ENCODE data around the gene RFK.

The RFK gene

DNA sequence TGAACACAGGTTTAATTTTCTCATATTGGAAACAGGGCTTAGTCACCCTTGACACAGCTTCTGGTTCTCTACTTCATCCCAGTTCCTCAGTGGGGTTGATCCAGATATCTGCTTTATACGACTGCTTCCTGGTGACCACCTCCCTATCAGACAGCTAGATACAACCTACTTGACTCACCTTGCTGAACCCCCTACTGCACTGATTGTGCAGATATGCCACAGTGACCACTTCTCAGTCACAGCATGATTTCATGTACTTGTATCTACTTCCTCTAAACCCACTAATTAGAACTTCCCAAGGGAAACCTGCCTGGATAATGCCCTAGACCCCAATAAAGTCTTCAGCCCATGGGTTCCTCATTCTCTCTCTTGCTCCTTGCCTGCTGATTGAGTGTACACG lies 18.4 kb upstream of the RFK start:
- DNase-seq = no peak

DNA sequence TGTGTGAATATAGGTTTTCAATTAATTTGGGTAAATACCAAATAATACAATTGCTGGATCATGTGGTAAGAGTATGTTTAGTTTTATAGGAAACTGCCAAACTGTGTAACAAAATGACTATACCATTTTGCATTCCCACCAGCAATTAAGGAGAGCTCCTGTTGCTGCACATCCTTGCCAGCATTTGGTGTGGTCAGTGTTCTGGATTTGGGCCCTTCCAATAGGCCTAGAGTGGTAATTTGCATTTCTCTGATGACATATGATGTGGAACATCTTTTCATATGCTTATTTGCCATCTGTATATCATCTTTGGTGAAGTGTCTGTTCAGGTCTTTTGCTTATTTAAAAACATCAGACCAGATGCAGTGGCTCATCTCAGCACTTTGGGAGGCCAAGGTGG lies 11.6 kb upstream of the RFK start:
- no peak for DNase-seq

DNA sequence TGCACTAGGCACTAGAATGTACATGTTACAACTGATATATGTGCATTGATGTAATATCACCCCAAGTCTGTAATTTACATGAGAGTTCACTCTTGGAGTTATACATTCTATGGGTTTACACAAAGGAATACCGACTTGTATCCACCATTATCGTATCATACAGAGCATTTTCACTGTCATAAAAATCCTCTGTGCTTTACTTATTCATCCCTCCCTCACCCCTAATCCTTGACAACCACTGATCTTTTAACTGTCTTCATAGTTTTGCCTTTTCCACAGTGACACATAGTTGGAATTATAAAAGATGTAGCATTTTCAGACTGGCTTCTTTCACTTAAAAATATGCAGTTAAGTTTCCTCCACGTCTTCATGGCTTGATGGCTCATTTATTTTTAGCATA lies 11.1 kb upstream of the RFK start:
- no peak for DNase-seq

DNA sequence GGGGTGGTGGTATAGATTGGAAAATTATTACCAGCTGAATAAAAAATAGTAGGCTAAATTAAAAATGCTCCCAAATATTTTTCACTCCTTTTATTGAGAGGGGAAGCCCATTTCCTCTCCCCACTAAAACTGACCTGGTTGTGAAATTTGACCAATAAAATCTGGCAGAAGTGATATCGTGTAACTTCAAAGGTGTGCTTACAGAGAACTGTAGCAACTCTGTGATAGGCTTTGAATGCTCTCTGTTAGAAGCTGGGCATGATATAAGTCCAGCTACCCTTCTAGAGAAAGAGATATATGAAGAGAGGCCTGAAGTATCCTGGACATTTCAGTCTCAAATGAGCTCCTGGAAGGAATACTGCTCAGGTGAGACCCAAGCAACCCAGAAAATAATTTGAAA lies 10.2 kb upstream of the RFK start:
- DNase-seq = no peak

DNA sequence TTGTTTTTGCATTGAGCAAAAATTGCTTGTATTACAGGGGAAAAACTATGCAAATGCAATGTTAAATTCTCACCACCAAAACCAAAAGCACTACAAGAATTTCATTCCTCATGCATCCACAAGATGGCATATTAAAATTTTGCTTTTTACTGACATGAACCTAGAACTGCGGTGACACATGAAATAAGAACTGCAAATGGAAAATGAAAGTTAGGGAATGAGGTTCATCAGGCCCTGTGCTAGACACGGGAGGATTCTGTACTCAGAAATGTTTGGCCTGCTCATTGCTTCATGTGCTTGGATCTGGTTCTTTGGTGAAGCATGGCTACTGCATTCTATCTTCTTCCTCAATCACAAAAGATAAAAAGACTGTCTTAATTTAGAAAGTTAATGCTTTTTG lies 9.1 kb upstream of the RFK start:
- DNase-seq = peak in 1 of 51 donors; percentile 15

DNA sequence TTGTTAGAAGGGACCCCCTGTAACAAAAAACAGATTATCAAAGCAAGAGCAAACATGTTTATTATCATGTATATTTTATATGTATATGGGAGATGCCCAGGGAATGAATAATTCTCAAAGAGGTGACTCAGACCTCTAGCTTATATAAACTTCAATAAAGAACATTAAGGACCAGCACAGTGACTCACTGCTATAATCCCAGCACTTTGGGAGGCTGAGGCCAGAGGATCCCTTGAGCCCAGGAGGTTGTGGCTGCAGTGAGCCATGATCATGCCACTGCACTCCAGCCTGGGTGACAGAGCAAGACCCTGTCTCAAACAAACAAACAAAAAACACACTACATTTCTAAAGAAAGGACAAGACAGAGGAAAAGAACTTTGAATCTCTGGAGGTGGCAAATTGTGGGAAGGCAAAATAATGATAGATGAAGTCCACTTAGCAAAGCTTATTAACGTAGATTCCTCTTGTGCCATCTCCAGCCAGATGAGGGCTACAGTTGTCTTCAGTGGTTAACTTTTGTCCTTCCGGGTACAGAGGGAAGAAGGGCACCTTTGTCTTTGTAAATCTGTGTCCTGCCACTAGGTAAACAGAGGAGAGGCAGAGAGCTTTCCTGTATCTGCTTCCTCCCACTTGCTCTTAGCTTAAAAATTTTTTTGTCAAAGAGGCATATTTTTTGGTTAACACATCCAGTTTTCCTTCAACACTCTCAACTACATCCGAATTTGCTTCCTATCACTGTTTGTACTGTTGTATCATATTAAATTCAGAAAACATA lies 7.5 kb upstream of the RFK start:
- no peak for DNase-seq

DNA sequence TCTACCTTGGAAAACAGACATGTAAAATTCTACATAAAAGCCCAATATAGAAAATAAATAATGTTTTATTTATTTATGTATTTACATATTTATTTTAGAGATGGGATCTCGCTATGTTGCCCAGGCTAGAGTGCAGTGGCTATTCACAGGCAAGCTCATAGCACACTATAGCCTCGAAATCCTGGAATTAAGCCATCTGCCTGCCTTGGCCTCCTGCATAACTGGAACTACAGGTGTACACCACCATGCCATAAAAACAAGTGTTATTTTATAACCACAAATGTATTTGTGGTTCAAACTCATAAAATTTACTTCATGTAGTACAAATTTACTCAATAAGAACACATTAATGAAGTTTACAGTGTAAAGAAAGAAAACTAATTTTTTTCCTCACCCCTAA lies 7.0 kb upstream of the RFK start:
- no peak for DNase-seq

DNA sequence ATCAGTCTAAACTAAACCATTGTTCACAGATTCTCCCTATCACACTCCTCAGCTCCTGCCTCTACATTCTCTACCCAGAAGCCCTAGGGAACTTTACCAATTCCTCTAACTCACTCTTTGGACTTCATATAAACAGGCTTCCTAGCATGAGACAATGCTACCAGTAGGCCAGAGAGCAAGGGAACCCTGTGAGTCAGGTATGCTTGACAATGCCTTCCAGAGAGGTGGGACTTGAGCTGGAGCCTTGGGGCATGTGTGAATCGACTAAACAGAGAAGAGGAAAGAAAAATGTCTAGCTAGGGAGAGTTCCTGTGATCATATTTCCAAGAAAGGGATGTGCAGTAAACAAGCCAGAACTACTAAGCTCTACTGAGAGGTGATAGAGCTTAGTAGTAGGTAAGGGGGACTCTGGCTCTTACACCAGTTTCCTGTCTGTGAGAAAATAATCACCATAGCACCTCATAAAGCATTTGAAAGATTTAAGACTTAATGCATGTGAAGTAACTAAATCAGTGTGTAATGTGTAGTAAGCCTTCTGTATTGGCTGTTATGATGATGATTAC lies 6.4 kb upstream of the RFK start:
- no peak for DNase-seq

DNA sequence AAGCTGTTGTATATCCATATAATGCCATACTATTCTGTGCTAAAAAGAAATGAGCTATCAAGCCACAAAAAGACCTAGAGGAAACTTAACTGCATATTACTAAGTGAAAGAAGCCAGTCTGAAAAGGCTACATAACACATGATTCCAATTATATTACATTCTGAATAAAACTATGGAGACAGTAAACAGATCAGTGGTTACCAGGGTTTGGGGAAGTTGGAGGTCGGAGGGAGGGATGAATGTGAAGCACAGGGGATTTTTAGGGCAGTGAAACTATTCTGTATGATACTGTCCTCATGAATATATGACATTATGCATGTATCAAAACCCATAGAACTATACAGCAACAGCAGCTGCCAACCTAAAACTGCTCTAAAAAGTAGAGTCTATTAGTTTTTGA lies 5.6 kb upstream of the RFK start:
- DNase-seq = no peak

DNA sequence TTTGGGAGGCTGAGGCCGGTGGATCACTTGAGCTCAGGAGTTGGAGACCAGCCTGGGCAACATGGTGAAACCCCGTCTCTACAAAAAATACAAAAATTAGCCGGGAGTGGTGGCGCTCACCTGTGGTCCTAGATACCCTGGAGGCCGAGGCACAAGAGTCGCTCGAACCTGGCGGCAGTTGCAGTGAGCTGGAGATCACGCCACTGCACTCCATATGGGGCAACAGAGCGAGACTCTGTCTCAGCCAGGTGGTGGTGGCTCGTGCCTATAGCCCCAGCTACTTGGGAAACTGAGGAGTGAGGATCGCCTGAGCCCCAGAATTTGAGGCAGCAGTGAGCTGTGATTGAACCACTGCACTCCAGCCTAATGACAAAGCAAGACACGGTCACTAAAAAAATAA lies 2.4 kb upstream of the RFK start:
- no peak for DNase-seq

DNA sequence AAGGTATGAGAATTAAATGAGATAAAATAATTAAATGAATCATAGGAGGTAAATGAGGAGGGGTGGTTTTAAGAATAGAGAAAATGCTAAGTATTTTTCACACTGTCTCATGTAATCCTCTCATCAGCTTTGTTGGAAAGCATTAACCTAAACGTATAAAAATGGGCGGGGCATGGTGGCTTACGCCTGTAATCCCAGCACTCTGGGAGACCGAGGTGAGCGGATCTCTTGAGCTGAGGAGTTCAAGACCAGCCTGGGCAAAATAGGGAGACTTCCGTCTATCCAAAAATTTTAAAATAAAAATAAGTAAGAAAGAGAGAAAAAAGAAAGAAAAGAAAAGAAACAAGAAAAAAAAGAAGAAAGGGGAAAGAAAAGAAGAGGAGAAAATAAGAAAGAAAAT lies 1.9 kb upstream of the RFK start:
- DNase-seq = no peak

DNA sequence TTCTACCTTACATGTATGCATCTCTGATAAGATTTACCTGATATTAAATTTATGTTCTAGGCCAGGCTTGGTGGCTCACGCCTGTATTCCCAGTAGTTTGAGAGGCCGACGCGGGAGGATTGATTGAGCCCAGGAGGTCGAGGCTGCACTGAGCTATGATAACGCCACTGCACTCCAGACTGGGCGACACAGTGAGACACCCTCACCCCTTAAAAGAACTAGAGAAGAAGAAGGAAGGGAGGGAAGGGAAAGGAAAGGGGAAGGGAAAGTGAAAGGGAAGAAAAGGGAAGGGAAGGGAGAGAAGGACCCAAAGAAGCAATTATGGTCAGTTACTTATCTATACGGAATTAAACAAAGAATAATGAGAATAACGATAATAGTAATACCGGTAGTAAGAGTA lies 1.2 kb upstream of the RFK start:
- DNase-seq = no peak

DNA sequence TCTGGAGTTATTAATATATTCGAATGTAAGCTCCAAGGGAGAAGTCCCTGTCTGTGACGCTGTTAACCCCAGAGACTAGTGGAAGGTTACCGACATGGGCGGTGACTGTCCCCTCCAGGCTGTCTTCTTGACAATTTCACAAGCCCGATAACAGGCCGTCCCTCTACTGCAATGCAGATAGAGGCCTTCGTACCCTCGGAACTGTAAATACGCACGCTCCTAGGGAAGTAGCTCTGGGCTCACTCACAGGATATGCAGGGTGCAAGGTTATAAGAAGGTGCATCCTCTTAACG lies 680 bp upstream of the RFK start:
- DNase-seq = peak in 29 of 51 donors; percentile 22 to 80 (median 52)

DNA sequence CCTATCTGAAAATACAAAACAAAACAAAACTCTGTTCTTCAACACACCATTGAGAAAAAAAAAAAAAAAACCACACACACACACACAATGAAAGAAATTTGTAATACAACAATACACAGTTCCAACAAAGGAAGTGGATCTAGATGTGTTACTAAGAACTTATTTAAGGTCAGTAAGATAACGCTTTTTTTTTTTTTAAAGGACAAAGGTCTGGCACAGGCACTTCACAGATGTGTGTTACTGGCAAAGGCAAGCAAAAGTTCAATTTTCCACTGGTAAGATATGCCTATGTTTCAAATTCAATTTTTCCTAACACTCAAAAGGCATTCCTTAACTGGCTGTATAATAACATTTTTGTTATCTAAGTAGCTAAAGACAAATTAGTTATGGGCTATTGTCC lies 3.6 kb downstream of the RFK start:
- no peak for DNase-seq

DNA sequence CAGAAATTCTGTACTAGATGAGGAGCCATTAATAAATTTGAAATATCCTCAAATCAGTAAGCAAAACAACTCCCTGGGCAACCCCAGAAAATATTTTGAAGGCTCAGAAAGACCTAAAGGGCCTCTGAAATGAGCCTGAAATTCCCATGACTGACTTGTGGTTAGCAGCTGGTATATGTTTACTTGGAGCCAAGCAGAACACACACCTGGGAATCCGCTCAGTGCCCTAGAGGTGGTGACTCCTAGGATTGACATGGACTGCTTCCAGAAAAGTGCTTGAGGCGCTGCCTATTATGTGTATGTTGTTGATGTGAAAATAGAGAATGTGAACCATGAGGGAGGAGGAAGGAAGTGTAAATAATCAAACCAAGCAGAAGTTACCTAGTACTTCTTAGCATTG lies 14.7 kb downstream of the RFK start:
- no peak for DNase-seq

DNA sequence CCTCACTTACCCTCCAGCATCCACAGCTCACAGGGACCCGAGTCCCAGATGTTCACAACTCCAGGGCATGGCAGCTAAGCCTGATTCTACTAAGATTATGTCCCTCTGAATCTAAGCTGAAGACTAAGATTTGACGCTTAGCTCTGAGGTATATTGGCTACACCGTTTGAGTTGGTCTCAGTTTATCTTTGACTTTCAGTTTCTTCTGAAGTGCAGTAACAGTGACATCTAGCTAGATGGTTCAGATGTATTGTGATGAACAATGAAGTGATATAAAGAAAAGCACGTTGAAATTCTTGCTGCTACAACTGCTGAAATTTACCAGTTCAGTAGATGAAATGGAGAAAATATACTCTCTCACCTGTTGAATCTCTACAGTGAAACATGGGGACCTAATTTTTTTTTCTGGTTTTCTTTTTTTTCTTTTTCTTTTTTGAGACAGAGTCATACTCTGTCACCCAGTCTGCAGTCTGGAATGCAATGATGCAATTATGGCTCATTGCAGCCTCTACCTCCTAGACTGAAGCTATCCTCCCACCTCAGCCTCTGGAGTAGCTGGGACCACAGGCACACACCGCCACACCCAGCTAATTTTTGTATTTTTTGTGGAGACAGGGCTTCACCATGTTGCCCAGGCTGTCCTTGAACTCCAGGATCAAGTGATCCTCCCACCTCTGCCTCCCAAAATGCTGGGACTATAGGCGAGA lies 15.7 kb downstream of the RFK start:
- no peak for DNase-seq

DNA sequence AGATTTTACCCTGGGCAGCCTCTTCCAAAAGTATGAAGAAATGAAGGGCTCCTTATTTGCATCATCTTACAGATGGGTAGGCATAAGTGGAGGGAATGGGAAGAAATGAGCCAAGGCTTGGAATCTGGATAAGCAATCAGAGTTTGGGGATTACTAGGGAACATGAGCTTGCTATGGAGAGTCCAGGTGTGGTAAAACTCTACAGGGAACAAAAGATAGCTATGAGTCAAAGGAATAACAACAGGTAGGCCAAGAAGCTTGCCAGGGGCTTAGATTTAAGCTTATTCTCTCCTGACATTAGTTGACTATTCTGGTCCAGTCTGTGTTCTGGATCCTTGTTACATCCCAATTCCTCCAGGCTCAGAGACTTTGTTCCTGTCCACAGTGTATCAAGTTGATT lies 16.4 kb downstream of the RFK start:
- DNase-seq = no peak

DNA sequence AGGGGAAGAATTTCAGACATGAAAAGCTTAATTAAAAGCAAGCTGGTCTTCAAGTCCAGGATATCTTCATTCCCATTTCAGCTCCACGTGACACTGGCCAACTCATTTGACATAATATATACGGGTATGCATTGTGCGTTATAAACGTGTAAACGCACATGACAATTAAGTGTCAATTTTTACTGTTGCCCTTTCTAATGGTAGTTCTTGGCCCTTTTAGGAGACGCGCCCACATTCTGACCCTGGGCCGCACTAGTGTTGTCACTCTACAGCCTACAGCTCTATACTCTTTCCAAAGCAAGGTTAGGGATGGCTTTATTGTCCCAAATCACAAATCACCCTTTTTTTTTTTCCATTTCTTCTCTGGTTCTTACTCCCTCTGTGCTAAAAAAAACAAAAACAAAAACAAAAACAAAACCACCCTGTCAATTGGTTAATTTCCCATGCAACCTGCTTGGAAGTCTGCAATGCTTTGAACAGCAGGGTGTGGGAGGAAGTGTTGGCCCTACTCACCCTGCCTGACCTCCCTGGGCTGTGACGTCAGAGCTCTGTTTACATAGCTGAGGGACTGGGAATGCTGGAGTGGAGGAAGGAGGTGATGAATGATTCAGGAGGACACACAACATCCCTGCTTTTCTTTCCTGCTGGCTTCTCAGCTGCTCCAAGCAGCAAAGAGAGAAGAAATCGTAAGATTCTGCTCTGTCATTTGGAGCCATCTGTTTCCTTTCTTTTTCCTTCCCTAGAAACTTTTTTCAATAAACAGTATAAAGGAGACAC lies 19.3 kb downstream of the RFK start:
- peak in 2 of 51 donors; percentile 2 to 3 for DNase-seq

DNA sequence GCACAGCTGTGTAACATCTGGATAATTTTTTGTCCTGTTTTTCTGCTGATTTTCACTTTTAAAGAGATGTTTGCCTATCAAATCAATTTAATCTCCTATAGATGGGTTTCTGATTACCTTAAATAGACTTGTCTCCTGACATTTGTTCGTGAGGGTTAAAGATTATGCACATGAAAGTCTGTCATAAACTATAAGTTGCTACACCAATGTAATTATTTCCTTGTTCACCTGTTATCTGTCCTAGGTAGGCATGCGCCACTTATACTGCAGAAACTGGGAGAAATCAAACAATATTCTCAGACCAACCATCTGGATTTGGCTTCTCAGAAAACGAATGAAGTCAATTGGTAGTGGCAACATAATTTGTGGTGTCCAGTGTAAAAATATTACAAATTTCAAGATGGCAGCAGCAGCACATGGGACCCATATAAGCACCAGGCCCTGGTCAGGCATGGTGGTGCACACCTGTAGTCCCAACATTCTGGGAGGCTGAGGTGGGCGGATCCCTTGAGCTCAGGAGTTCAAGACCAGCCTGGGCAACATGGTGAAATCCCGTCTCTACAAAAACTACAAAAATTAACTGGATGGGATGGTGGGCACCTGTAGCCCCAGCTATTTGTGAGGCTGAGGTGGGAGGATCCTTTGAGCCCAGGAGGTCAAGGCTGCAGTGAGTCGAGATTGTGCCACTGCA lies 20.3 kb downstream of the RFK start:
- no peak for DNase-seq

DNA sequence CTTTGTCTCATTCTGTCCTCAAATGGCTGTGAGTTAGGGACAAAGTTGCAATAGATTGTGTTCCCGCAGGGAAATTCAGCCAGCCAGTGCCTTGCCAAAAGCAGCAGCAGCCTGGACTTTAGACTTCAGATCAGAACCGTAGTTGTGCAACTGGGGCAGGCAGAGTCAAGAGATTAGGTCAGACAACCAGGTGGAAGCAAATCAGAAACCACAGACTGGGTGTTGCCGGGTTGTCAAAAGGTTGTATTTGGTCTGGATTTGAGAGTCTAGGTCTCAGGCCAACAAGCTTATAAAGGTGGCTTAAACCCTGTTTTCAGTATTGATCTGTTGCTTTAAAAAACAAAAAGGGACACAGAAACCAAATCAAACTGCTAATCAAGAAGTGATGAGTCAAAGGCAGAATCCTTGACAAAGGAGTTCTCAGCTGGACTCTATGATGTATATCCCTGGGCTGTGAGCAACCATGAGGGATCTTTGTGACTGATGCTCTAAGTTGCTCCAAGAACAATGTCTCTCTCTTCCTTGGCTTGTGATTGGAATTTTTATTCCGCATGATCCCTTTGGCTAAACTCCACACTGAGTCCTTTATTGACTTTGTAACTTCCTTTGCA lies 20.9 kb downstream of the RFK start:
- peak in 1 of 51 donors; percentile 3 for DNase-seq

DNA sequence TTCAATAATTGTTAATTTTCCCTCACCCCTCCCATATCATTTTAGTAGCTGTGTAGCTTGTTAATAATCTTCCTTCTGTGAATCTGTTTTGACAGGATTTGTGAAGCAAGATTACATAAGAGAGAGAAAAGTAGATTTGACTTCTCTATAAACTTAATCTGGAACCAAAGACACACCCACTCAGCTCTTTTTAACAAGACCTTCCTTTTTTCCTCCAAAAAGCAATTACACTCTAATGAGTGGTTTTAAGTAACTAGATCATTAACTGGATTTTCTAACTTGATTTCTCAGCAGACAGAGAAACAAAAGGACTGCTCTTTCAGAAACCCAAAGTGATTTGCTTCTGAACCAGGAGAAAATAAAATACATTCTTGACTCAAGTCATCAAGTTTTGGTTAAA lies 21.9 kb downstream of the RFK start:
- peak in 1 of 51 donors; percentile 53 for DNase-seq
